Omental fat pad (tissue), 4 donors: ENCODE data around the gene ATP5F1D. TPM values are rescaled to one million over a fixed set of nuclear protein-coding genes. Genes with fewer than 3 reads are reported as not detected.

Experiments used
- ATAC-seq: fragments of 150-250 bp; one replicate; pipeline ENCODE4 v1.9.1; 2016; ENCODE audit warnings: mild to moderate bottlenecking, moderate library complexity; ENCODE audit not compliant: low FRiP score
- DNase-seq: peaks from one replicate; pipeline ENCODE4 v3.0.0-alpha.2; 2019; ENCODE audit warnings: low spot score
- CTCF ChIP-seq, 3 donors: fragments of 450-650 bp; IDR thresholded peaks; one replicate each; pipeline ENCODE4 v1.5.1; 2016 to 2017; ENCODE audit warnings: antibody characterized with exemption in 3 of 3, mild to moderate bottlenecking in 3 of 3, moderate library complexity in 2 of 3
- total RNA-seq, 4 donors: library from RNA; depleted of rRNA; stranded (reverse); fragments of >200 nt; gene quantifications; one replicate each; pipeline ENCODE4 v1.1.0, GENCODE V29; 2016

The ATP5F1D gene
- total RNA-seq, 4 donors from 2014 or later, result 46.4 to 76.0 (median 60.2) TPM

- DNase-seq (no peak), ATAC-seq (no peak)
- TF ChIP-seq CTCF (IDR thresholded peaks at IDR 0.05), result no peak
Measured at GRCh38 chr19:1281569-1282287, 40.2 kb downstream of the ATP5F1D start.

GRCh38 chr19:1282588-1283206 is 41.1 kb downstream of the ATP5F1D start:
- DNase-seq (no peak), ATAC-seq (no peak)
- TF ChIP-seq CTCF (IDR thresholded peaks at IDR 0.05), result no peak

- ATAC-seq, result no peak
- no peak for DNase-seq
- TF ChIP-seq CTCF (IDR thresholded peaks at IDR 0.05), result no peak
Measured at GRCh38 chr19:1283207-1283916, 41.8 kb downstream of the ATP5F1D start.

GRCh38 chr19:1283917-1284292 is 42.4 kb downstream of the ATP5F1D start:
- no peak for TF ChIP-seq CTCF (IDR thresholded peaks at IDR 0.05)
- DNase-seq (no peak), ATAC-seq (no peak)

GRCh38 chr19:1284293-1284978 is 42.9 kb downstream of the ATP5F1D start:
- no peak for TF ChIP-seq CTCF (IDR thresholded peaks at IDR 0.05)
- no peak for ATAC-seq
- no peak for DNase-seq

- DNase-seq, result no peak
- ATAC-seq, result no peak
- no peak for TF ChIP-seq CTCF (IDR thresholded peaks at IDR 0.05)
Measured at GRCh38 chr19:1284979-1285736, 43.6 kb downstream of the ATP5F1D start.
